T1000 (cell line): ENCODE results near the gene AP4M1.

Source experiments
- DNase-seq: peaks from one replicate; lab custom pipeline; 2025; ENCODE audit warnings: mixed read lengths; lab: John Stamatoyannopoulos, UW

Gene AP4M1

GRCh38 chr7:100087055-100087750 lies 14.2 kb upstream of the AP4M1 start:
- DNase-seq, result peak; percentile 8

GRCh38 chr7:100088095-100088620 lies 13.3 kb upstream of the AP4M1 start:
- no peak for DNase-seq

- peak; percentile 42 for DNase-seq
Observed at GRCh38 chr7:100088621-100089457, 12.6 kb upstream of the AP4M1 start, which contains the start of gene COPS6. Gene COPS6 (plus strand): TSS chr7:100088969. CDS start chr7:100088991, 22 bp downstream.

DNA sequence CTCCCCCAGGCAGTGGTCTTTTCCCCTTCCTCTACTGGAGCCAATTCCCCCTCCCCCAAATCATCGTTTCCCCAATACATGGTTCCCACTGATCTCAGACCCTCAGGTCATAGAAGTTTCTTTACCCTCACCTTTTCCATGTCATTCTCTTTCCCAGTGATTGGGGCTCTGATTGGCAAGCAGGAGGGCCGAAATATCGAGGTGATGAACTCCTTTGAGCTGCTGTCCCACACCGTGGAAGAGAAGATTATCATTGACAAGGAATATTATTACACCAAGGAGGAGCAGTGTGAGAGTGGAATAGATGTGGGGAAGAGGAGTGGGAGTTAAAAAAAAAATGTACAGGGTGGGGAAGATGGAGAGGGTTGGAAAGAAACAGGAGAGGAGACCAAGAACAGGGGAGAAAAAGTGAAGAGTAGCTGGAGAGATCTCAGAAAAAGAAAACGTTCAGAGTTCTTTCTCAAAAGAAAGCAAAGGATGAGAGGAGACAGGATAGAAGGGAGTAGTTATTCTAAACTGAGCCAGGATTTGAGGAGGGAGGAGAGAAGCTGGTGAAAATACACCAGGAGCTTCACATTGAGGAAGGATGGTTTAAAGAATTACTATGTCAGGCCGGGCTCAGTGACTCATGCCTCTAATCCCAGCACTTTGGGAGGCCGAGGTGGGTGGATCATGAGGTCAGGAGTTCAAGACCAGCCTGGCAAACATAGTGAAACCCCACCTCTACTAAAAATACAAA lies 11.8 kb upstream of the AP4M1 start:
- DNase-seq, result no peak

DNA sequence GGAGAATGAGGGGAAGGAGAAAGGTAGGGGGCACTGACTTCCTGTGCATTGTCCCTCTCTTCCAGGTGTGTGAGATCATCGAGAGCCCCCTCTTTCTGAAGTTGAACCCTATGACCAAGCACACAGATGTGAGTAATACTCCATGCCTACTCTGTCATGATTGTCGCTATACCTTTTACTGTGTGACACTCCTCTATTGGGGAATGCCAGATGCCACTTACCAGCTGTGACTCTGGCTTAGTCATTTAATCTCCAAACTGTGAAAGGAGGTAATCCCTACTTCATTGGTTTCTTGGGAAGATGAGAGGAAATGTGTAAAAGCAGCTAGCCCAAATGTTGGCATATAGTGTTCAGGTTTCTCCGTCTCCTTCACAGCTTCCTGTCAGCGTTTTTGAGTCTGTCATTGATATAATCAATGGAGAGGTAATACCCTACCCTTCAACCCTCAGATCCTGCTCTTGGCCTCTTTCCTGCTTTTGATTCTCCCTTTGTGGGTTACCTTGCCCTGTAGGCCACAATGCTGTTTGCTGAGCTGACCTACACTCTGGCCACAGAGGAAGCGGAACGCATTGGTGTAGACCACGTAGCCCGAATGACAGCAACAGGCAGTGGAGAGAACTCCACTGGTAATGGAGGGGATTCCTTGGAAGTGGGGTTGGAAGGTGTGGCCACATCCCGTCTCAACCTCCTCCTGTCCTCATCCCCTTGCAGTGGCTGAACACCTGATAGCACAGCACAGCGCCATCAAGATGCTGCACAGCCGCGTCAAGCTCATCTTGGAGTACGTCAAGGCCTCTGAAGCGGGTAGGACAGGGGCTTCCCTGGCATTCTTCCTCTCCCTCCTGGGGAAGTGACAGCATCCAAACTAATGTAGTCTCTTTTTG lies 10.7 kb upstream of the AP4M1 start:
- no peak for DNase-seq

DNA sequence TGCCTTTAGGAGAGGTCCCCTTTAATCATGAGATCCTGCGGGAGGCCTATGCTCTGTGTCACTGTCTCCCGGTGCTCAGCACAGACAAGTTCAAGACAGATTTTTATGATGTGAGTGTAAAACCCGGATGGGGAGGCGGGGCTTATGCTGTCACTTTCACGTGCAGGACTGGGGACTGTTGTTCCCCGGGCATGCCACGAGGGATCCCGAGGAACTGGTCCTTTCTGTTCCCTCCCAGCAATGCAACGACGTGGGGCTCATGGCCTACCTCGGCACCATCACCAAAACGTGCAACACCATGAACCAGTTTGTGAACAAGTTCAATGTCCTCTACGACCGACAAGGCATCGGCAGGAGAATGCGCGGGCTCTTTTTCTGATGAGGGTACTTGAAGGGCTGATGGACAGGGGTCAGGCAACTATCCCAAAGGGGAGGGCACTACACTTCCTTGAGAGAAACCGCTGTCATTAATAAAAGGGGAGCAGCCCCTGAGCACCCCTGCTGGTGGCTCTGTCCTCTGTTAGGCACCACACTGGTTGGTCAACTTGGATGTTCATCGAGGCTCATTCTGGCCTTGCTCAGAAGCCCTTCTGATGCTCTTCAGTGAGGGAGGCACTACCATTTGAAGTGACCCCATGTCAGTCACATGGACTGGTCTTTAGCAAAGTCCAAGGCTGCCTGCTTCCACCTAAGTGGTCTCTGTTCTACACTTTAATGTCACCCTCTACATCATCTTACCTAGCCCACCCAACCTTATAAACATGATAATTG lies 9.8 kb upstream of the AP4M1 start:
- no peak for DNase-seq

DNA sequence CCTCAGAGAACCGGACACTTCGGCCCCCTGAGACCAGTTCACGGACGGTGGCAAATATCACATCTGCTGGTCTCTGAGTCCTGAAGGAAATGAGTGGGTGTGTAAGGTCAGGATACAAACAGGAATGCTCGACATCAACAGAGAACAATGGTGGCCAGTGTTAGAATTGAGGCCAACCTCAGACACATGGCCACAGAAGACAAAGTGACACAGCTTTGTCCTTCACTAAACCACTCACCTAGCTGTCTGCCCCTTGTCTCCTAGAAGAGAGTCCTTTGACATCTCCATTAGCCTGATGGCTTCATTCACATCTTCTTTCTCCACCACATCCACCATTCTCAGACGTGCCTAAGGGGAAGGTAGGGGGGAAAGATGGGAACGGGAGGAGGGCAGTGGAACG lies 8.4 kb upstream of the AP4M1 start:
- no peak for DNase-seq

DNA sequence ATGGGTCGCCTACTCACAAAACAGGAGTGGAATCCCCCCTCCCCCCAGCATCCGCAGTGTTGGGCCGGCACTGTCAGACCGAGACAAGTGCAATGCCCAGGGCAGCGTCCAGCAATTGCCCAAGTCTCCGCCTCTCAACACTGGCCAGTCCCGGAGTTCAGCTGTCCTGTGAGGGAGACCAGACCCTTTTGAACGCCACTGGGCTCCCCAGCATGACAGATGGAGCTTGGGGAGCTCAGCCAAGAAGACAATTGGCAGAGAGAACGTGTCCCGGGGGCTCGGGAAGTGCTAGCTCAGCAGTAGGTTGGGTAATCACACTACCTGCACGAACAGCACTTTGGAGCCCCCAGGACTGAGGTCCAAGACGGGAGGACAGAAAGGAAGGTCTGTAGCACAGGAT lies 7.9 kb upstream of the AP4M1 start:
- DNase-seq, result no peak

- DNase-seq, result no peak
Observed at GRCh38 chr7:100093925-100094486, 7.4 kb upstream of the AP4M1 start.

GRCh38 chr7:100095289-100095688 lies 6.2 kb upstream of the AP4M1 start:
- no peak for DNase-seq

- no peak for DNase-seq
Observed at GRCh38 chr7:100095704-100096103, 5.7 kb upstream of the AP4M1 start.

- no peak for DNase-seq
Observed at GRCh38 chr7:100098913-100099312, 2.5 kb upstream of the AP4M1 start.

- DNase-seq, result no peak
Observed at GRCh38 chr7:100099452-100099851, 2.0 kb upstream of the AP4M1 start.

- DNase-seq, result peak; percentile 80
Observed at GRCh38 chr7:100100420-100101015, 925 bp upstream of the AP4M1 start.

GRCh38 chr7:100102950-100103840 lies 1.8 kb downstream of the AP4M1 start:
- no peak for DNase-seq

DNA sequence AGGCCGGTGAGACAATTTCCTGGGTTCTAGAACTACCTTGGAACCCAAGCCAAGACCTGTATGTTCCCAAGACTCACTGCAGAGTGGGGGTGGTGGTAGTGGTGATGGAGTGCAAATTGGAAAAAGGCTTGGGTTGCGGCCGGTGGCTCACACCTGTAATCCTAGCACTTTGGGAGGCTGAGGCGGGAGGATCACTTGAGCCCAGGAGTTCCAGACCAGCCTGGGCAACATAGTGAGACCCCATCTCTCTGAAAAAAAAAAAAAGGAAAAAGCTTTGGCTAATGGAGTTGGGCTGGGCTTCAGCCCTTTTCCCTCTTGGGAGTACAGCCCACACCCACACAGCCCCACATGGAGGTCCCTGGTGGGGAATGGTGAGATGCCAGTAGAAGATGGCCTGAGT lies 4.1 kb downstream of the AP4M1 start:
- DNase-seq, result no peak

DNA sequence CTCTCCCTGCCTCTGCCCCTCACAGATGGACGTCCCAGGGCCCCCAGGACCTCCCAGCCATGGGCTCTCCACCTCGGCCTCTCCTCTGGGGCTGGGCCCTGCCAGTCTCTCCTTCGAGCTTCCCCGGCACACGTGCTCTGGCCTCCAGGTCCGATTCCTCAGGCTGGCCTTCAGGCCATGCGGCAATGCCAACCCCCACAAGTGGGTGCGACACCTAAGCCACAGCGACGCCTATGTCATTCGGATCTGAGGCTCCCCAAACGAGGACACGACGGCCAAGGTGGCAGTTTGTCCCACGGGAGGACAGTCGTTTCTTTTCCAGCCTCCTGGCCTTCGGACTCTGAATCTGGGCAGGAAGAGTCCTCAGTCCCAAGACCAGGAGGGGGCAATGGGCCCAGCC lies 5.2 kb downstream of the AP4M1 start:
- DNase-seq, result no peak

DNA sequence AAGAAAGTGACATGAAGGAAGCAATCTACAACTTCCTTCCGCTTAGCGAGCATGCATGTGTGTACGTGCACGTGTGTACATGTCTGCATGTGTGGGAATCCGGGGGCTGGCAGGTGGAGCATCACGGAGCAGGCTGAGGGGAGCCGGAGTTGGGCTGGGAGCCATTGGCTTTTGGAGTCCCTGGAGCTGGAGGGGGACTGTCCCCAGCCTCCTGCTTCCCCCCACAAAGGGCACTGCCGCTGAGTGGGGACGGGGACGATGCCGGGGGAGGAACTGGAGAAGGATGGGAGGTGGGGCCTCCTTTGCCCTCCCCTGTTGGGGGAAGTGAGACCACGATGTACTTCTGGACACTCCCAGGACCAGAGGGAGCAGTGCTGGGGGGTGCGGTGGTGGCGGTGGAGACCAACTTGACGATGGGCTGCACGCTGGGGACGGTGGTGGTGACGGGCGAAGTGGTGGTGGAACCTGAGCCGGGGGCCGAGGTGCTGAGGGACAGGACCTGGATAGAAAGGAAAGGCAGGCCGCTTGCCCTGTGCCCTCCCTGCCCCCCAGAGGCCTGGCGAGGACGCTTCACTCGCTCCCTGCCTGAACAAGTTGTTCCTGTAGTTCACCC lies 5.8 kb downstream of the AP4M1 start:
- no peak for DNase-seq
